ENCODE measurements around the gene HSPA8. TPM values are rescaled to one million over a fixed set of nuclear protein-coding genes. Genes with fewer than 3 reads are reported as not detected.

Gene HSPA8
- total and polyA plus RNA-seq, 2 of the 4 experiments (the other 2 are of a cell fraction): 2,309 to 4,346 TPM

GRCh38 chr11:123100379-123101085, 38.6 kb upstream of the HSPA8 start (continued):
- TF ChIP-seq ELK1 (IDR thresholded peaks at IDR 0.05; ENCODE audit: borderline replicate concordance, low read depth, low read length): no peak

GRCh38 chr11:123098990-123099389, 37.1 kb upstream of the HSPA8 start:
- CTCF ChIA-PET: interaction anchor here (0.6 kb wide), 1 partner anchor 87 kb away, joined by 8 read pairs; no protein-coding TSS in a partner anchor
- intact Hi-C loops (cut with micrococcal nuclease): no loop called here
- H3K56ac ChIP-seq (ENCODE audit: extremely low read depth, insufficient read depth, low read length): no peak overlapping the region

More at GRCh38 chr11:123098990-123099389, 37.1 kb upstream of the HSPA8 start:
- in situ Hi-C loops (cut with MboI; ENCODE audit: low sequenced_read_pairs) (no loop called here), dilution Hi-C loops (cut with HindIII; ENCODE audit: low sequenced_read_pairs, unreplicated experiment) (no loop called here)
- no peak overlapping the region for H2AK5ac ChIP-seq (ENCODE audit: low read depth, low read length)
- no peaks in the 10 kb centered on the region; the same call in 1 of the 2 replicates for H3K9me1 ChIP-seq (ENCODE audit: insufficient read depth, low read length)
- no peak overlapping the region for H3K4me2 ChIP-seq (ENCODE audit: low read depth, low read length)
- DNase-seq (no peak), ATAC-seq (ENCODE audit: low read depth) (no peak)
- no peaks in the 10 kb centered on the region; the same call in 1 of the 2 replicates for H3K4me1 ChIP-seq (ENCODE audit: control insufficient read depth, insufficient read depth, low read length)
- no peak overlapping the region for H2BK5ac ChIP-seq (ENCODE audit: low read depth, low read length, poor library complexity, severe bottlenecking)
- H4K5ac ChIP-seq (ENCODE audit: low read depth, low read length): no peak overlapping the region
- peaks cover 10% of the 10 kb centered on the region for H4K20me1 ChIP-seq (ENCODE audit: insufficient read depth, low read length)
- H4K8ac ChIP-seq (ENCODE audit: low read depth in 2 of 2, low read length in 2 of 2): no peak overlapping the region
- H2BK15ac ChIP-seq (ENCODE audit: low read depth, low read length): no peak overlapping the region
- H2BK20ac ChIP-seq (ENCODE audit: low read depth, low read length): no peak overlapping the region
- POLR2A ChIA-PET (ENCODE audit: unreplicated experiment): no interaction called here
- H2BK120ac ChIP-seq (ENCODE audit: low read depth, low read length): no peak overlapping the region
- H3K4ac ChIP-seq (ENCODE audit: low read depth, low read length): no peak overlapping the region
- peaks cover 35 to 45% of the 10 kb centered on the region in 2 experiments for H3K79me1 ChIP-seq (ENCODE audit: low read depth in 1 of 2, low read length in 2 of 2)
- TF ChIP-seq RAD21 (IDR thresholded peaks at IDR 0.05; ENCODE audit: low read length): no peak
- no peak overlapping the region for H4K91ac ChIP-seq (ENCODE audit: insufficient read depth, low read depth, low read length)
- H3K4me3 ChIP-seq (ENCODE audit: insufficient read depth, low read depth, low read length): no peak overlapping the region
- H2AFZ ChIP-seq (replicated peaks; ENCODE audit: low read length, poor library complexity): no peak overlapping the region
- no peak overlapping the region for H2AK9ac ChIP-seq (replicated peaks; ENCODE audit: low read depth, low read length, poor library complexity)
- H3K18ac ChIP-seq (ENCODE audit: low read depth, low read length): no peak overlapping the region
- H3K9ac ChIP-seq (ENCODE audit: low read depth, low read length): no peak overlapping the region
- BruUV-seq (replicated peaks): no TSS peak
- no peak overlapping the region for H3K23ac ChIP-seq (ENCODE audit: low read depth, low read length)
- H3K14ac ChIP-seq (replicated peaks; ENCODE audit: low read depth, low read length): no peak overlapping the region
- no CpG with 5 or more reads among the region's 3 CpGs for WGBS, 2 experiments (ENCODE audit: extremely low coverage in 2 of 2, insufficient read length in 1 of 2)
- H3K27ac ChIP-seq (ENCODE audit: insufficient read depth, low read length): no peak overlapping the region
- peaks cover 36% of the 10 kb centered on the region for H3K36me3 ChIP-seq (ENCODE audit: control insufficient read depth, insufficient read depth, low read length)
- H3K9me3 ChIP-seq (ENCODE audit: control insufficient read depth, insufficient read depth, low read length): no peaks in the 10 kb centered on the region
- H3K27me3 ChIP-seq (ENCODE audit: control insufficient read depth, insufficient read depth, low read length): no peaks in the 10 kb centered on the region
